Measurements from ENCODE around the gene GPR21.

Gene GPR21

DNA sequence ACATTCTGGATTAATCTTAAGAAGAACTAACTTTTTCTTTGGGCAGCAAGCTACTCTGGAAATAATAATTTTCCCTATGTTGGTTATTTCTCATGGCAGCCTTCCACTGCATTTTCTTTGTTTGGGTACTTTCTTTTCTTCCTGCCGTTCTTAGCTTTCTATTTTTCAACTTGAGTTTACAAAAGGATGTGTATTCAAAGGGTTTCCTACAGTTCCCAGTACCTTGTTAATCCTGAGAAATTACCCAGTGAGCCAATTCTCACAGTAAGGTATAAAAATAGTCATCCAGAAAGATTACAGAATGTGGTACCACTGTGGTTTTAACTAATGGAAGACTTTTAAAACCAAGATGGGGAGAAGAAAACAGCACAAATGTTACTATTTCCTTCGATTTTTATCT lies 20.2 kb downstream of the GPR21 start:
- Histone ChIP-seq H3K9me3 (ENCODE audit: control insufficient read depth, low read length) (no peaks in the 10 kb centered on the region), H3K9ac (ENCODE audit: low read length) (no peak overlapping the region), H3K27me3 (ENCODE audit: control insufficient read depth, insufficient read depth, low read length) (no peaks in the 10 kb centered on the region), H3K4me1 (ENCODE audit: control insufficient read depth, insufficient read depth, low read length) (no peaks in the 10 kb centered on the region), H3K4me3 (ENCODE audit: low read length) (no peak overlapping the region), H3K36me3 (ENCODE audit: control insufficient read depth, insufficient read depth, low read length) (no peaks in the 10 kb centered on the region)

DNA sequence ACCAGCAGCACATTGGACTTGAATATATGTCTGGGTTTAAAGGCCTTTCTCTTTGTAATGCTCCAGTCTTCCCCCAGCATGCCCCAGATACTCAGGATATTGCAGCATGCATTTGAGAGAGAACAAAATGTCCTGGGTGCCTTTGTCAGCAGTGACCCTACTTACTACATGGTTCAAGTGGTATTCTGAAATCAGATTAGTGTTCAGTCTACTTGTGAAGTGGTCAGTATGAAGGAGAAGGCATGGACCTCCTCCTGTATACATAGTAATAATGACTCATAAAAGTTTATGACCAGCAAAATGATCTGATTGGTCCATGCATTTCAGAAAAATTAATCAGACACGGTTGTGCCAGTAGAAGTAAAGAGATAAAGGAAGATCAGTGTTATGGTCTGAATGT lies 25.4 kb downstream of the GPR21 start:
- Histone ChIP-seq H3K27me3 (ENCODE audit: control insufficient read depth, insufficient read depth, low read length) (no peaks in the 10 kb centered on the region), H3K4me3 (ENCODE audit: low read length) (no peak overlapping the region), H3K9me3 (ENCODE audit: control insufficient read depth, low read length) (no peaks in the 10 kb centered on the region), H3K36me3 (ENCODE audit: control insufficient read depth, insufficient read depth, low read length) (no peaks in the 10 kb centered on the region), H3K9ac (ENCODE audit: low read length) (no peak overlapping the region), H3K4me1 (ENCODE audit: control insufficient read depth, insufficient read depth, low read length) (no peaks in the 10 kb centered on the region)

DNA sequence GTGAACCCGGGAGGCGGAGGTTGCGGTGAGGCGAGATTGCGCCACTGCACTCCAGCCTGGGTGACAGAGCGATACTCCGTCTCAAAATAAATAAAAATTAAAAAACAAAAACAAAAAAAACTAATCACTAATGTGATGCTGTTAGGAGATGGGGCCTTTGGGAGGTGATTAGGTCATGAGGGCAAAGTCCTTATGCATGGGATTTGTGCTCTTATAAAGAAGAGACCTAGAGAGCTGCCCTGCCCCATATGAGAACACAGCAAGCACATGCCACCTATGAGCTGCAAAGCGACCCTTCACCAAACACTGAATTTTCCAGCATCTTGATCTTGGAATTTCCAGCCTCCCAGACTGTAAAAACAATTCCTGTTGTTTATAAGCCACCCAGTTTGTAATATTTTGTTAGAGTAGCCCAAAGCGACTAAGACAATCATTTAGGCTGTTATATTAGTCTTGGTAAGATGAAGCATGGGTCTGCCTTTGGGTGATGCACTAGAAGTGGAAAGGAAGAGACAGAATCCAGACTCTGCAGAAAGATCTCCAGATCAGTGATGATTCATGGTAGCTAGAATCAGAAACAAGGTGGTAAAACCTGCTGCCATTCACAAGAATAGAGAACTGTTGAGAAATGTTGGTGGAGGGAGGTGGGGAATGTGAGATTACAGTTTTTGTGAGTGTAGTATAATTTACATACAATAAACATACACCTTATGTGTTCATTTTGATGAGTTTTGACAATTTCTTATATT lies 26.2 kb downstream of the GPR21 start:
- Histone ChIP-seq H3K9ac (ENCODE audit: low read length) (no peak overlapping the region), H3K9me3 (ENCODE audit: control insufficient read depth, low read length) (no peaks in the 10 kb centered on the region), H3K27me3 (ENCODE audit: control insufficient read depth, insufficient read depth, low read length) (no peaks in the 10 kb centered on the region), H3K4me1 (ENCODE audit: control insufficient read depth, insufficient read depth, low read length) (no peaks in the 10 kb centered on the region), H3K36me3 (ENCODE audit: control insufficient read depth, insufficient read depth, low read length) (no peaks in the 10 kb centered on the region), H3K4me3 (ENCODE audit: low read length) (no peak overlapping the region)

- H3K4me1 ChIP-seq (ENCODE audit: control insufficient read depth, insufficient read depth, low read length), result no peaks in the 10 kb centered on the region
- H3K9me3 ChIP-seq (ENCODE audit: control insufficient read depth, low read length), result no peaks in the 10 kb centered on the region
- no peak overlapping the region for H3K9ac ChIP-seq (ENCODE audit: low read length)
- no peaks in the 10 kb centered on the region for H3K36me3 ChIP-seq (ENCODE audit: control insufficient read depth, insufficient read depth, low read length)
- no peak overlapping the region for H3K4me3 ChIP-seq (ENCODE audit: low read length)
- no peaks in the 10 kb centered on the region for H3K27me3 ChIP-seq (ENCODE audit: control insufficient read depth, insufficient read depth, low read length)
Observed at GRCh38 chr9:123061216-123061615, 27.7 kb downstream of the GPR21 start.

DNA sequence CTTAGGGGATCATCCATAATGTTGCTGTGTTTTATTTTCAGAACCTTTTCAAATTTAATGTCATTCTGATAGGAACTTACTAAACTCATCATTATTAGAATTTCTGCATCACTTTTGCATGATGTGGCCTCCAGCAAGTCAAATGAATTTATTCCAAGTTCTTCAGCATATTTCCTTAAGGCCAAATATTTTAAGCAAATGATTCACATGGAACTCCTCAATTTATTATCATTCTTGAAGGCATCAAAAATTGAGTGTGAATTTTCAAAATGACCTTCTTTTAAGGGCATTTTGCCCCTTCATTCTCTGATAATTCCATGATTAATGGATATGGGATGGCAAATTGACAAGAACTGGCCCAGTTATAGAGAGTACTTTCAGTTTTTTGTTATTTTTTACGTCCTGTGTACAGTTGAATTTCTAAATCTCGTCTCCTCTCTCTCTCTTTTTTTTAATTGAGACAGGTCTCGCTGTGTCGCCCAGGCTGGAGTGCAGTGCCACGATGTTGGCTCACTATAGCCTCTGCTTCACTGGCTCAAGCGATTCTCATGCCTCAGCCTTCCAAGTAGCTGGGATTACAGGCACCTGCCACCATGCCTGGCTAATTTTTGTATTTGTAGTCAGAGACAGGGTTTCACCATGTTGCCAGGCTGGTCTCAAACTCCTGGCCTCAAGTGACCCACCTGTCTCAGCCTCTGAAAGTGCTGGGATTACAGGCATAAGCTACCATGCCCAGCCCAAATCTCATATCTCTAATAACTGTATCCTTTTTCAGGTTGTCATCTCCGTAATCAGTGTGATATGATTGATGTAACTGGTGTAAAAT lies 29.1 kb downstream of the GPR21 start:
- no peak overlapping the region for H3K9ac ChIP-seq (ENCODE audit: low read length)
- H3K27me3 ChIP-seq (ENCODE audit: control insufficient read depth, insufficient read depth, low read length), result no peaks in the 10 kb centered on the region
- H3K4me1 ChIP-seq (ENCODE audit: control insufficient read depth, insufficient read depth, low read length), result no peaks in the 10 kb centered on the region
- no peak overlapping the region for H3K4me3 ChIP-seq (ENCODE audit: low read length)
- no peaks in the 10 kb centered on the region for H3K36me3 ChIP-seq (ENCODE audit: control insufficient read depth, insufficient read depth, low read length)
- no peaks in the 10 kb centered on the region for H3K9me3 ChIP-seq (ENCODE audit: control insufficient read depth, low read length)

DNA sequence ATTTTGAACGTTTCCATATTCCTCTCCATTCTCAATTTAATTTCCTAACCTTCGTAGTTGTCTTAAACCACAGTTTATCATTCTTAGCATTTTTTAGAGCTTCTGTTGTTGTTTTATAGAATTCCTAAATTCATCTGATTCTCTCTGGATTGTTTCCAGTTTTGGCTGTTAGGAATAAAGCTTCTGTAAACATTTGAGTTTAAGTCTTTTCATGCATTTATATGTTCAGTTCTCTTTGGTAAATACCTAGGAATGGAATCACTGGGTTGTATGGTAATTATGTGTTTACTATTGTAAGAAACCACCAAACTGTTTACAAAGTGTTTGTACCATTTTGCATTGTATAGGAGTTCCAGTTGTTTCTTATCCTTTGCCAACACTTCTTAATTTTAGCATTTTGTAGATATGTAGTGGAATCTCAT lies 29.7 kb downstream of the GPR21 start:
- H3K36me3 ChIP-seq (ENCODE audit: control insufficient read depth, insufficient read depth, low read length), result no peaks in the 10 kb centered on the region
- H3K4me1 ChIP-seq (ENCODE audit: control insufficient read depth, insufficient read depth, low read length), result no peaks in the 10 kb centered on the region
- no peak overlapping the region for H3K9ac ChIP-seq (ENCODE audit: low read length)
- no peak overlapping the region for H3K4me3 ChIP-seq (ENCODE audit: low read length)
- no peaks in the 10 kb centered on the region for H3K27me3 ChIP-seq (ENCODE audit: control insufficient read depth, insufficient read depth, low read length)
- H3K9me3 ChIP-seq (ENCODE audit: control insufficient read depth, low read length), result no peaks in the 10 kb centered on the region

DNA sequence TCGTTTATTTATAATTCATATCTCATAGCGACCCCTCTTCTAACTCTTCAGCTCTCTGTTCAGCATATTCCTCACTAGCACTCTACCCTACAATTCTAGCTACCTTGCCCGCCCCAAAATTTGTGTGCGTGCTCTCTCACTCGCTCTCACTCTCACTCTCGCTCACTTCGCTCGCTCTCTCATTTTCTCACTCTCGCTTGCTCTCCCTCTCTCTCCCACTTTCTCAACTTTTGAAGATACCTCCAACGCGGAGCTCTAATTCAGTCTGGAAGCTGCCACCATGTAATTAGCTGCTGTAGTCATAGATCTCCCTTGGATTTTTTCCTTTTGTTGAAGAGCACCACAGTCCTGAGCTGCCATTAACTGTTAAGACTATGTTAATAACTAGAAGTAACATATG lies 30.4 kb downstream of the GPR21 start:
- H3K27me3 ChIP-seq (ENCODE audit: control insufficient read depth, insufficient read depth, low read length), result no peaks in the 10 kb centered on the region
- H3K9ac ChIP-seq (ENCODE audit: low read length), result no peak overlapping the region
- H3K4me1 ChIP-seq (ENCODE audit: control insufficient read depth, insufficient read depth, low read length), result no peaks in the 10 kb centered on the region
- H3K4me3 ChIP-seq (ENCODE audit: low read length), result no peak overlapping the region
- H3K36me3 ChIP-seq (ENCODE audit: control insufficient read depth, insufficient read depth, low read length), result no peaks in the 10 kb centered on the region
- H3K9me3 ChIP-seq (ENCODE audit: control insufficient read depth, low read length), result no peaks in the 10 kb centered on the region

DNA sequence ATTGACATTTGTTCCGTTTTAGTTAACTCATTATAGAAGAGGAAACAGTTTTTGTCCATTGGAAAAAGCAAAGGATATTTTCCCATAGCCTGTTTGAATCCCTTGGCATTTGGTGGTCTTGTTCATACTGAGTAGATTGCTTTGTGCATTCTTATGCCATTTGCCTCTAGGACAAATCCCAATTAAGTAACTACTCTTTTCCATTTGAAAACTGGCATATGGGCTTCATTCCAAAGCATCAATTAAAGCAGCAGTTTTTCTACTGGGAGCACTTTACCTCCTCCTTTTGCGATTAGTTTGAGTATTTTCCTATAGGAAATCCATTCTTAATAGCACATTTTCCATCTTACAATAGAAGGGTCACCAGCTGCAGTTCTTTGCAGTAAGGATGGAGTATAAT lies 31.2 kb downstream of the GPR21 start:
- H3K27me3 ChIP-seq (ENCODE audit: control insufficient read depth, insufficient read depth, low read length), result no peaks in the 10 kb centered on the region
- no peaks in the 10 kb centered on the region for H3K9me3 ChIP-seq (ENCODE audit: control insufficient read depth, low read length)
- H3K36me3 ChIP-seq (ENCODE audit: control insufficient read depth, insufficient read depth, low read length), result no peaks in the 10 kb centered on the region
- no peaks in the 10 kb centered on the region for H3K4me1 ChIP-seq (ENCODE audit: control insufficient read depth, insufficient read depth, low read length)
- H3K4me3 ChIP-seq (ENCODE audit: low read length), result no peak overlapping the region
- no peak overlapping the region for H3K9ac ChIP-seq (ENCODE audit: low read length)

DNA sequence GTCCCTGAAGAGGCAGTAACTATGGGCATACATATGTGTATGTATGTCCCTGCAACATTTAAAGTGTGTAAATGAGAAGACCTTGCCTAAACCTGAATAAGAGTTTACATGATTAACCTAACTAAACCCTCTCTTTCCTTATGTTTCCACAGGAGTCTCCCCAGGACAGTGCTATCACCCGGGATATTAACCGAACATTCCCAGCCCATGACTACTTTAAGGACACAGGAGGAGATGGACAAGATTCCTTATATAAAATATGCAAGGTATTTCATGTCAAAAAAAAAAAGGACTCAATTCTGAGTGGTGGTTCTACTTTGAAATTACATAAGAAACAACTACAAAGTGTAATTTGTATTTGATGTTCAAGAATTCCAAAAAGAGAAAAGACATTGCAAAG lies 31.7 kb downstream of the GPR21 start:
- Histone ChIP-seq H3K4me3 (ENCODE audit: low read length) (no peak overlapping the region), H3K36me3 (ENCODE audit: control insufficient read depth, insufficient read depth, low read length) (no peaks in the 10 kb centered on the region), H3K27me3 (ENCODE audit: control insufficient read depth, insufficient read depth, low read length) (no peaks in the 10 kb centered on the region), H3K4me1 (ENCODE audit: control insufficient read depth, insufficient read depth, low read length) (no peaks in the 10 kb centered on the region), H3K9me3 (ENCODE audit: control insufficient read depth, low read length) (no peaks in the 10 kb centered on the region), H3K9ac (ENCODE audit: low read length) (no peak overlapping the region)

GRCh38 chr9:123067136-123067535 lies 33.7 kb downstream of the GPR21 start:
- no peaks in the 10 kb centered on the region for H3K4me1 ChIP-seq (ENCODE audit: control insufficient read depth, insufficient read depth, low read length)
- H3K36me3 ChIP-seq (ENCODE audit: control insufficient read depth, insufficient read depth, low read length), result no peaks in the 10 kb centered on the region
- no peaks in the 10 kb centered on the region for H3K27me3 ChIP-seq (ENCODE audit: control insufficient read depth, insufficient read depth, low read length)

GRCh38 chr9:123069010-123069481 lies 35.6 kb downstream of the GPR21 start:
- no peaks in the 10 kb centered on the region for H3K4me1 ChIP-seq (ENCODE audit: control insufficient read depth, insufficient read depth, low read length)
- H3K27me3 ChIP-seq (ENCODE audit: control insufficient read depth, insufficient read depth, low read length), result no peaks in the 10 kb centered on the region
- no peaks in the 10 kb centered on the region for H3K36me3 ChIP-seq (ENCODE audit: control insufficient read depth, insufficient read depth, low read length)
- H3K9ac ChIP-seq (ENCODE audit: low read length), result no peak overlapping the region
- H3K4me3 ChIP-seq (ENCODE audit: low read length), result no peak overlapping the region
- no peaks in the 10 kb centered on the region for H3K9me3 ChIP-seq (ENCODE audit: control insufficient read depth, low read length)

More at GRCh38 chr9:123067136-123067535, 33.7 kb downstream of the GPR21 start:
- no peaks in the 10 kb centered on the region for H3K9me3 ChIP-seq (ENCODE audit: control insufficient read depth, low read length)
- no peak overlapping the region for H3K9ac ChIP-seq (ENCODE audit: low read length)
- no peak overlapping the region for H3K4me3 ChIP-seq (ENCODE audit: low read length)

GRCh38 chr9:123070198-123070597 lies 36.7 kb downstream of the GPR21 start:
- Histone ChIP-seq H3K27me3 (ENCODE audit: control insufficient read depth, insufficient read depth, low read length) (no peaks in the 10 kb centered on the region), H3K36me3 (ENCODE audit: control insufficient read depth, insufficient read depth, low read length) (no peaks in the 10 kb centered on the region), H3K4me3 (ENCODE audit: low read length) (no peak overlapping the region), H3K9ac (ENCODE audit: low read length) (no peak overlapping the region), H3K4me1 (ENCODE audit: control insufficient read depth, insufficient read depth, low read length) (no peaks in the 10 kb centered on the region), H3K9me3 (ENCODE audit: control insufficient read depth, low read length) (no peaks in the 10 kb centered on the region)

Data from mucosa of stomach (tissue), 1 donor.